AG04449 (cell line): ENCODE results near the gene CTNNA3.

Source experiments
- CTCF ChIA-PET: fragments of 350-600 bp; formaldehyde crosslinking; extraction: SDS; loops from one replicate; lab custom pipeline; 2021; ENCODE audit warnings: antibody characterized with exemption; lab: Yijun Ruan, JAX
- POLR2A ChIA-PET: fragments of 400-600, 350-600 bp; formaldehyde crosslinking; extraction: SDS; loops from one replicate; lab custom pipeline; 2020; ENCODE audit warnings: antibody characterized with exemption, inconsistent platforms; lab: Yijun Ruan, JAX
- DNase-seq: peaks from one replicate; pipeline ENCODE4 v3.0.0-alpha.2; 2010; ENCODE audit warnings: low read depth, low spot score
- H3K4me3 ChIP-seq: 2 replicates; pipeline ENCODE4 v1.5.1; 2011; ENCODE audit warnings: low read depth, mild to moderate bottlenecking, control low read depth, low read length
- TF ChIP-seq, protein P1 (sequence below): IDR thresholded peaks from one replicate; pipeline ENCODE4 v1.5.1; 2011; ENCODE audit warnings: mild to moderate bottlenecking, moderate library complexity, low read length, control low read depth, inconsistent platforms; ENCODE audit not compliant: insufficient read depth; ENCODE audit errors: missing control alignments

CTNNA3 gene

DNA sequence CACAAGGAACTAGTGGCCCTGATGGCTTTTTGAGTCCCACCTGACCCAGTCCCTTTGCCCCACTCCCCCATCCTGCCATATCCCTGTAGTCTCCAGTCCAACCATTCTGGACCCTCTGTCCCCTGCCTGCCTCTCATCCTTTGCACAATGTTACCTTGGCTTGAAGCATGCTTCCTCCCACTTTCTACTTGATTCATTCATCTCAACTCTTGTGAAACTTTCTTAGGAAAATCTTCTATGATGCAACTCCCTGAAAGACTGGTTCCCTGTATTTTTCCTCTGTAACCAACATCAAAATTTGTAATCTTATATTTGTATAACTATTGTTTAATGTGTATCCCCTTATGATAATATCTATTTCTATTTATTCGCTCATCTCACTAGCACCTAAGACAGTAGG, 618.6 kb downstream of the CTNNA3 start:
- ChIA-PET POLR2A (no interaction called here), CTCF (no interaction called here)
- TF ChIP-seq, protein P1, sequence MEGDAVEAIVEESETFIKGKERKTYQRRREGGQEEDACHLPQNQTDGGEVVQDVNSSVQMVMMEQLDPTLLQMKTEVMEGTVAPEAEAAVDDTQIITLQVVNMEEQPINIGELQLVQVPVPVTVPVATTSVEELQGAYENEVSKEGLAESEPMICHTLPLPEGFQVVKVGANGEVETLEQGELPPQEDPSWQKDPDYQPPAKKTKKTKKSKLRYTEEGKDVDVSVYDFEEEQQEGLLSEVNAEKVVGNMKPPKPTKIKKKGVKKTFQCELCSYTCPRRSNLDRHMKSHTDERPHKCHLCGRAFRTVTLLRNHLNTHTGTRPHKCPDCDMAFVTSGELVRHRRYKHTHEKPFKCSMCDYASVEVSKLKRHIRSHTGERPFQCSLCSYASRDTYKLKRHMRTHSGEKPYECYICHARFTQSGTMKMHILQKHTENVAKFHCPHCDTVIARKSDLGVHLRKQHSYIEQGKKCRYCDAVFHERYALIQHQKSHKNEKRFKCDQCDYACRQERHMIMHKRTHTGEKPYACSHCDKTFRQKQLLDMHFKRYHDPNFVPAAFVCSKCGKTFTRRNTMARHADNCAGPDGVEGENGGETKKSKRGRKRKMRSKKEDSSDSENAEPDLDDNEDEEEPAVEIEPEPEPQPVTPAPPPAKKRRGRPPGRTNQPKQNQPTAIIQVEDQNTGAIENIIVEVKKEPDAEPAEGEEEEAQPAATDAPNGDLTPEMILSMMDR, result no peak
- DNase-seq, result no peak
- no peak overlapping the region for H3K4me3 ChIP-seq

DNA sequence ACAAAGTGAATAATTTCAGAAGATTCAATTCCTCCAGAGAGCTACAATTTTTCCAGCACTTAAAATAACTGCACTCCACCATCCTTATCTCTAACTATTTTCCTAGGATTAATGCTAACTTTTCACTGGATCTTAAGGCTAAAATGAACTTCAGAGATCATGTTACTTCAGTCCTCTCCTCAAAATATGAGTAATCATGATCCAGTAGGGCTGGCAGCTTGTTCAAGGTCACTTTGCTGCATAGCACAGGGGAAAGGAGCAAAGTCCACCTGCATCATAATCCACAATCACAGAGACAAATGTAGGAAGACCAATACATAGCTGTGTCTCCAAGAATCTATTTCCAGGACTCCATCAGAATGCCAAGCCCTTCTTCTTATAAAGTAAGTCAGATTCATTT, 619.9 kb downstream of the CTNNA3 start:
- CTCF ChIA-PET, result no interaction called here
- no peak for DNase-seq
- H3K4me3 ChIP-seq, result no peak overlapping the region
- TF ChIP-seq, protein P1, result no peak
- POLR2A ChIA-PET, result no interaction called here

DNA sequence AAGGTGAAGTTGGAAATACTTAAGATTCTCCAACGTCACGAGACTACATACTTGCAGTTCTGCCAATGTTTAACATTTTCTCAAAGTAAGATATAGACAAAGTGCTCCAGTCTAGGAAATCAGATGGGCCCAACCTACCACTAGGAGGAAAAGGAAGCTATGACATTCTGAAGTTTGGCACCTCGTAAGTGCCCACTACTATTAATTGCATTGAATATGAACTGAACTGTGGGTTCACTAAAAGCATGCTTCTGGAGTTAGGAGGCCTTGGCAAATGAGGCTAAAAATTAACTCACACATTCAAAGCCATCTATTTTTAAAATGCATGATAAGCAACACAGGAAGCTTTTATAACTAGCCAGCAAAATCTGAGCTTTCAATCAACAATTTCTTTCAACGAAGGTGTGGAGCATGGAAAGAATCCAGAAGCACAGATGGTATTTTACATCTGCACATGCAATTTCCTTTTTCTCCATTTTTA, 620.5 kb downstream of the CTNNA3 start:
- POLR2A ChIA-PET, result no interaction called here
- no peak overlapping the region for H3K4me3 ChIP-seq
- TF ChIP-seq, protein P1, result no peak
- CTCF ChIA-PET, result no interaction called here
- no peak for DNase-seq

DNA sequence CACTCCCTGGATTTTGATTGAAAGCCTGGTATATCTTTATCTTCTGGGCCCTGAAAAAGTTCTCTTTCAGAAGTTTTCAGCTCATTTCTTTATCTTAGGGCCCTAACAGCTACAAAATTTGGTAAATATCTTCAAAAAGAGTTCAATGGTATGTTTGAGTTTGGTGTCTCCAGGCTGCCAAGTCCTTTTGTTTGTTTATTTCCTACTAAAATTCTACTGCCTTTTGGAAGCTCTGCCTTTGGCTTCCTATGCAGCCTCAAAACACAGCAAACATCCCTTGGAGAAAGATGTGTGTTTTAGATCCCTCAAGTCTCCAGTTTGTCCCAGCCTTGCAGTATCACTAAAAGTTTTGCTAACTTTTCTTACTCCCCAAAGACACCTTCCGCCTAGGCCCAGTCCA, 623.3 kb downstream of the CTNNA3 start:
- no peak overlapping the region for H3K4me3 ChIP-seq
- TF ChIP-seq, protein P1, result no peak
- no peak for DNase-seq
- POLR2A ChIA-PET, result no interaction called here
- CTCF ChIA-PET, result no interaction called here

DNA sequence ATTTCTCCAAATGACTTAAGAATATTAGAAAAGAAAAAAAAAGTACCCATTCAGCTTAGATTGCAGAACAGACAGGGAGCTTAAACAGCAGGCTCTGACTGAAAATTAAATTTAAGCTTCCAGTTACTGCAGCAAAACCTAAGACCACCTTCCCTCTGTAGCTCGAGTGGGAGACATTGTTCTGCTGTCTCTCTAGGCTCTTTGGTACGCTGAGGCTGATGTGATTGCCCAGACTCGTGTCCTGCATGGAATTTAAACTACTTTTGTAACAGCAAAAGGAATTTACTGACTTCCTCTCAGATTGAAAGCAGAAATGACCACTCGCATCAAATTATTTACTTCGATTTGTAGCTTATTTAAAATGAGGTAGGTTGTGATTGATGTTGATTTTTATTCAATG, 645.6 kb downstream of the CTNNA3 start:
- CTCF ChIA-PET, result no interaction called here
- TF ChIP-seq, protein P1, result no peak
- no peak for DNase-seq
- POLR2A ChIA-PET, result no interaction called here
- no peak overlapping the region for H3K4me3 ChIP-seq

DNA sequence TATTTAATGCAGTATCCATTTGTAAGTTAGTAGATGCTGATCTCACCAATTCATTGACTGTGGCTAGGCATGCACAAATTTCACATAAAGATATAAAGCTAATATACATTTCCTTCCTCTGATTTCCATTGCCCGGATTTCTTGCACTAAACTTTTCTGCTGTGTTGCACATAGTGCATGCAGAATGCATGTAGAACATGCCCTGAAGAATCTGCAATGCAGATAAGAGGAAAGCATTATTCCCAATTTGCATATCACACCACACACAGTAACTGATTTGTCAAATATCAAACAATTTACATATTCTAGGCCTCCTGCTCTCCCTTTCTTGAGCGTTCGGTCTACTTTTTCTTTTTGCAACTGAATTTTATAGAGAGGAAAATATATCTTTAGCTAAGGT, 646.0 kb downstream of the CTNNA3 start:
- H3K4me3 ChIP-seq, result no peak overlapping the region
- CTCF ChIA-PET, result no interaction called here
- POLR2A ChIA-PET, result no interaction called here
- no peak for DNase-seq
- TF ChIP-seq, protein P1, result no peak
